Measurements from ENCODE around the gene SMTNL1. TPM values are rescaled to one million over a fixed set of nuclear protein-coding genes. Genes with fewer than 3 reads are reported as not detected.

The SMTNL1 gene
- total and polyA plus RNA-seq, 9 of the 15 experiments (the other 6 are each of a cell fraction or from before 2014, with no cell fraction given): not detected

GRCh38 chr11:57599381-57599780 lies 62.0 kb downstream of the SMTNL1 start:
- Histone ChIP-seq H3K79me2 (ENCODE audit: control insufficient read depth, insufficient read depth, low read length) (no peaks in the 10 kb centered on the region), H3K27ac (ENCODE audit: extremely low read depth, low read depth, low read length) (no peak overlapping the region), H3K9me1 (ENCODE audit: control insufficient read depth, insufficient read depth, low read length) (no peaks in the 10 kb centered on the region), H3K9me3 (replicated peaks; ENCODE audit: control insufficient read depth, insufficient read depth, low read depth, low read length) (no peaks in the 10 kb centered on the region), H3K4me3 (no peak overlapping the region), H4K20me1 (replicated peaks; ENCODE audit: control insufficient read depth, insufficient read depth, low read length) (no peaks in the 10 kb centered on the region), H3K4me1 (replicated peaks in 1 of 2; ENCODE audit: control insufficient read depth in 2 of 2, insufficient read depth in 2 of 2, low read length in 2 of 2) (peaks cover 0 to 6% of the 10 kb centered on the region in 2 experiments; a peak in 2 of 5 replicates), H3K4me2 (ENCODE audit: insufficient read depth, low read length) (no peak overlapping the region), H3K9ac (ENCODE audit: insufficient read depth in 1 of 2, low read depth in 2 of 2, low read length in 2 of 2) (no peak overlapping the region), H2AFZ (ENCODE audit: low read depth, low read length) (no peak overlapping the region), H3K27me3 (ENCODE audit: control insufficient read depth in 2 of 2, insufficient read depth in 2 of 2, low read length in 2 of 2) (peaks cover 31 to 34% of the 10 kb centered on the region in 2 experiments; a peak in 4 of 5 replicates), H3K36me3 (ENCODE audit: control insufficient read depth, insufficient read depth, low read length) (no peaks in the 10 kb centered on the region)
- ChIA-PET POLR2A (interaction anchor here (1.0 kb wide), 1 partner anchor 15 kb away, joined by 3 read pairs; no protein-coding TSS in a partner anchor), CTCF (ENCODE audit: low intra/inter-chr PET ratio) (no interaction called here)
- ATAC-seq (no peak), FAIRE-seq (no peak), DNase-seq (ENCODE audit: extremely low read depth in 1 of 4, low spot score in 3 of 4) (no peak)
- intact Hi-C loops (cut with micrococcal nuclease): no loop called here
- in situ Hi-C loops (cut with MboI): no loop called here
- TF ChIP-seq DDX20 (tag; IDR thresholded peaks at IDR 0.05; ENCODE audit: low read depth) (no peak), CEBPG (CRISPR knock-in tag; IDR thresholded peaks at IDR 0.05) (no peak), CEBPG (tag; conservative IDR thresholded peaks at IDR 0.05 in 1 of 2, IDR thresholded peaks at IDR 0.05 in 1 of 2) (peak in 1 of 2 experiments; percentile 53; a peak in 1 of 4 replicates)
- BruUV-seq (replicated peaks): no TSS peak
- WGBS (ENCODE audit: insufficient coverage, low coverage, missing lambda C conversion rate): 26% methylated on average over 2 of the region's 2 CpGs

Small RNA genes within 50 kb of the gene (small RNA-seq; reads per million reads assigned to genes)
- gene RN7SL605P: not detected

Other genes with a start within 250 kb of the SMTNL1 start
Only the 7 nearest of the 19 such genes appear.
- 98.9 and 141 TPM in 2 replicates for gene SLC43A3, start 110.5 kb upstream of the SMTNL1 start, total RNA-seq (2014; rRNA removed)
- gene SLC43A3, start 110.5 kb upstream of the SMTNL1 start, total RNA-seq (2014; rRNA removed; fragmentation: Illumina TruSeq; extraction: Trizol): 120 and 132 TPM in 2 replicates
- gene SLC43A3, start 110.5 kb upstream of the SMTNL1 start, total RNA-seq (2015; rRNA removed; fragmentation: Illumina TruSeq; extraction: Trizol): 135 and 143 TPM in 2 replicates
- 254 and 257 TPM in 2 replicates for gene SLC43A3, start 110.5 kb upstream of the SMTNL1 start, total RNA-seq (2021)
- 141 and 235 TPM in 2 replicates for gene SLC43A3, start 110.5 kb upstream of the SMTNL1 start, polyA plus RNA-seq (2011; rRNA removed)
- 244 and 281 TPM in 2 replicates for gene SLC43A3, start 110.5 kb upstream of the SMTNL1 start, polyA plus RNA-seq (2014; fragmentation: Illumina TruSeq; extraction: Trizol)
- gene SLC43A3, start 110.5 kb upstream of the SMTNL1 start, polyA plus RNA-seq (2014; fragmentation: Nextera tagmentation; extraction: Ambion mirVana): 100 to 1,000 TPM in 1 of 2 experiments, 10 to 100 TPM in 1; 63.7 to 216 TPM
- gene SLC43A3, start 110.5 kb upstream of the SMTNL1 start, polyA plus RNA-seq (2014; rRNA removed): 139 and 160 TPM in 2 replicates
- 0.29 TPM in 1 of 2 replicates, not detected in the other for gene RTN4RL2, start 77.1 kb upstream of the SMTNL1 start, total RNA-seq (2014; rRNA removed)
- not detected in 2 replicates for gene RTN4RL2, start 77.1 kb upstream of the SMTNL1 start, total RNA-seq (2014; rRNA removed; fragmentation: Illumina TruSeq; extraction: Trizol)
- 0.07 TPM in 1 of 2 replicates, not detected in the other for gene RTN4RL2, start 77.1 kb upstream of the SMTNL1 start, total RNA-seq (2015; rRNA removed; fragmentation: Illumina TruSeq; extraction: Trizol)
- 1.8 and 1.9 TPM in 2 replicates for gene RTN4RL2, start 77.1 kb upstream of the SMTNL1 start, total RNA-seq (2021)
- 0.06 and 0.30 TPM in 2 replicates for gene RTN4RL2, start 77.1 kb upstream of the SMTNL1 start, polyA plus RNA-seq (2011; rRNA removed)
- gene RTN4RL2, start 77.1 kb upstream of the SMTNL1 start, polyA plus RNA-seq (2014; fragmentation: Illumina TruSeq; extraction: Trizol): 0.34 and 1.1 TPM in 2 replicates
- gene RTN4RL2, start 77.1 kb upstream of the SMTNL1 start, polyA plus RNA-seq (2014; fragmentation: Nextera tagmentation; extraction: Ambion mirVana): not detected
- gene RTN4RL2, start 77.1 kb upstream of the SMTNL1 start, polyA plus RNA-seq (2014; rRNA removed): 0.69 and 0.82 TPM in 2 replicates
- 32.0 and 36.4 TPM in 2 replicates for gene SLC43A1, start 21.9 kb upstream of the SMTNL1 start, total RNA-seq (2014; rRNA removed)
- 14.8 and 17.3 TPM in 2 replicates for gene SLC43A1, start 21.9 kb upstream of the SMTNL1 start, total RNA-seq (2014; rRNA removed; fragmentation: Illumina TruSeq; extraction: Trizol)
- 16.1 and 17.8 TPM in 2 replicates for gene SLC43A1, start 21.9 kb upstream of the SMTNL1 start, total RNA-seq (2015; rRNA removed; fragmentation: Illumina TruSeq; extraction: Trizol)
- gene SLC43A1, start 21.9 kb upstream of the SMTNL1 start, total RNA-seq (2021): 41.8 and 42.9 TPM in 2 replicates
- 24.6 and 30.6 TPM in 2 replicates for gene SLC43A1, start 21.9 kb upstream of the SMTNL1 start, polyA plus RNA-seq (2011; rRNA removed)
- gene SLC43A1, start 21.9 kb upstream of the SMTNL1 start, polyA plus RNA-seq (2014; fragmentation: Illumina TruSeq; extraction: Trizol): 33.4 and 37.3 TPM in 2 replicates
- gene SLC43A1, start 21.9 kb upstream of the SMTNL1 start, polyA plus RNA-seq (2014; fragmentation: Nextera tagmentation; extraction: Ambion mirVana): 1 to 10 TPM; 2.6 to 3.8 TPM
- 29.9 and 30.6 TPM in 2 replicates for gene SLC43A1, start 21.9 kb upstream of the SMTNL1 start, polyA plus RNA-seq (2014; rRNA removed)
- 172 and 189 TPM in 2 replicates for gene TIMM10, start 6.8 kb upstream of the SMTNL1 start, total RNA-seq (2014; rRNA removed)
- gene TIMM10, start 6.8 kb upstream of the SMTNL1 start, total RNA-seq (2014; rRNA removed; fragmentation: Illumina TruSeq; extraction: Trizol): 86.1 and 109 TPM in 2 replicates
- 119 and 130 TPM in 2 replicates for gene TIMM10, start 6.8 kb upstream of the SMTNL1 start, total RNA-seq (2015; rRNA removed; fragmentation: Illumina TruSeq; extraction: Trizol)
- 159 and 166 TPM in 2 replicates for gene TIMM10, start 6.8 kb upstream of the SMTNL1 start, total RNA-seq (2021)
- gene TIMM10, start 6.8 kb upstream of the SMTNL1 start, polyA plus RNA-seq (2011; rRNA removed): 133 and 155 TPM in 2 replicates
- gene TIMM10, start 6.8 kb upstream of the SMTNL1 start, polyA plus RNA-seq (2014; fragmentation: Illumina TruSeq; extraction: Trizol): 158 and 183 TPM in 2 replicates
- 100 to 1,000 TPM; 493 to 553 TPM for gene TIMM10, start 6.8 kb upstream of the SMTNL1 start, polyA plus RNA-seq (2014; fragmentation: Nextera tagmentation; extraction: Ambion mirVana)
- 199 and 222 TPM in 2 replicates for gene TIMM10, start 6.8 kb upstream of the SMTNL1 start, polyA plus RNA-seq (2014; rRNA removed)
- 7.7 and 11.8 TPM in 2 replicates for gene UBE2L6, start 30.1 kb downstream of the SMTNL1 start, total RNA-seq (2014; rRNA removed)
- 6.4 and 7.9 TPM in 2 replicates for gene UBE2L6, start 30.1 kb downstream of the SMTNL1 start, total RNA-seq (2014; rRNA removed; fragmentation: Illumina TruSeq; extraction: Trizol)
- gene UBE2L6, start 30.1 kb downstream of the SMTNL1 start, total RNA-seq (2015; rRNA removed; fragmentation: Illumina TruSeq; extraction: Trizol): 9.1 and 10.9 TPM in 2 replicates
- gene UBE2L6, start 30.1 kb downstream of the SMTNL1 start, total RNA-seq (2021): 9.7 and 9.8 TPM in 2 replicates
- gene UBE2L6, start 30.1 kb downstream of the SMTNL1 start, polyA plus RNA-seq (2011; rRNA removed): 5.4 and 5.9 TPM in 2 replicates
- 13.2 and 15.7 TPM in 2 replicates for gene UBE2L6, start 30.1 kb downstream of the SMTNL1 start, polyA plus RNA-seq (2014; fragmentation: Illumina TruSeq; extraction: Trizol)
- gene UBE2L6, start 30.1 kb downstream of the SMTNL1 start, polyA plus RNA-seq (2014; fragmentation: Nextera tagmentation; extraction: Ambion mirVana): 10 to 100 TPM; 21.5 to 24.9 TPM
- 9.8 and 11.1 TPM in 2 replicates for gene UBE2L6, start 30.1 kb downstream of the SMTNL1 start, polyA plus RNA-seq (2014; rRNA removed)
- gene SERPING1, start 60.1 kb downstream of the SMTNL1 start, total RNA-seq (2014; rRNA removed): not detected in 2 replicates
- not detected in 2 replicates for gene SERPING1, start 60.1 kb downstream of the SMTNL1 start, total RNA-seq (2014; rRNA removed; fragmentation: Illumina TruSeq; extraction: Trizol)
- 0.14 TPM in 1 of 2 replicates, not detected in the other for gene SERPING1, start 60.1 kb downstream of the SMTNL1 start, total RNA-seq (2015; rRNA removed; fragmentation: Illumina TruSeq; extraction: Trizol)
- gene SERPING1, start 60.1 kb downstream of the SMTNL1 start, total RNA-seq (2021): 0.94 and 1.00 TPM in 2 replicates
- 0.10 and 0.31 TPM in 2 replicates for gene SERPING1, start 60.1 kb downstream of the SMTNL1 start, polyA plus RNA-seq (2011; rRNA removed)
- gene SERPING1, start 60.1 kb downstream of the SMTNL1 start, polyA plus RNA-seq (2014; fragmentation: Illumina TruSeq; extraction: Trizol): 0.08 and 0.31 TPM in 2 replicates
- gene SERPING1, start 60.1 kb downstream of the SMTNL1 start, polyA plus RNA-seq (2014; fragmentation: Nextera tagmentation; extraction: Ambion mirVana): under 1 TPM; 0.21 to 0.30 TPM
- 0.20 and 0.55 TPM in 2 replicates for gene SERPING1, start 60.1 kb downstream of the SMTNL1 start, polyA plus RNA-seq (2014; rRNA removed)
- gene YPEL4, start 112.3 kb downstream of the SMTNL1 start, total RNA-seq (2014; rRNA removed): 0.37 TPM in 1 of 2 replicates, not detected in the other
- gene YPEL4, start 112.3 kb downstream of the SMTNL1 start, total RNA-seq (2014; rRNA removed; fragmentation: Illumina TruSeq; extraction: Trizol): 0.16 and 0.22 TPM in 2 replicates
- gene YPEL4, start 112.3 kb downstream of the SMTNL1 start, total RNA-seq (2015; rRNA removed; fragmentation: Illumina TruSeq; extraction: Trizol): 0.07 and 0.08 TPM in 2 replicates
- gene YPEL4, start 112.3 kb downstream of the SMTNL1 start, total RNA-seq (2021): 0.42 and 0.51 TPM in 2 replicates
- 0.91 and 1.4 TPM in 2 replicates for gene YPEL4, start 112.3 kb downstream of the SMTNL1 start, polyA plus RNA-seq (2011; rRNA removed)
- gene YPEL4, start 112.3 kb downstream of the SMTNL1 start, polyA plus RNA-seq (2014; fragmentation: Illumina TruSeq; extraction: Trizol): 0.40 and 0.48 TPM in 2 replicates
- under 1 TPM in 1 of 2 experiments, not detected in 1; 0.08 TPM for gene YPEL4, start 112.3 kb downstream of the SMTNL1 start, polyA plus RNA-seq (2014; fragmentation: Nextera tagmentation; extraction: Ambion mirVana)
- gene YPEL4, start 112.3 kb downstream of the SMTNL1 start, polyA plus RNA-seq (2014; rRNA removed): 0.40 and 1.1 TPM in 2 replicates

Data from K562 (cell line).